ENCODE data around the gene TNNC2. TPM values are rescaled to one million over a fixed set of nuclear protein-coding genes. Genes with fewer than 3 reads are reported as not detected.

TNNC2 gene
- total and polyA plus RNA-seq, 9 of the 15 experiments (the other 6 are each of a cell fraction or from before 2014, with no cell fraction given), result not detected

DNA sequence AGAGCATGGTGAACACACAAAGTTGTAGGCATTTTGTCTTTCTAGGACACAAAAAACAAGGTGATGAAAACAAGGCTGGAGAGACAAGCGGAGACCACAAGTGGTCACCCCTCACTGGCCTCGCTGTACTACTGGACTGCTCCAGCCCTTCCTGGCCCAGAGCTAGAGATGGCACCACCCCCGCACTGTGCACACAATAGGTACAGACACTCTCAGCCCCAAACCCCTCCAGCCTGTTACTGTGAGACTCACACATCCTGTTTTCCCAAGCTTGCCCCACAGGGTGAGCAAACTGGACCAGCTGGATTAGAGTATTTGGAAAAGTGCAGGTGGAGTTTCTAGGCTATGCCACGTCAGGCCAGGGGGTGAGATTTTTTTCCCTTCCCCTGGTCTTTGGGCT, 45.5 kb upstream of the TNNC2 start:
- H2AFZ ChIP-seq (ENCODE audit: low read depth, low read length), result no peak overlapping the region
- H3K9me3 ChIP-seq (replicated peaks; ENCODE audit: control insufficient read depth, insufficient read depth, low read depth, low read length), result no peaks in the 10 kb centered on the region
- no peaks in the 10 kb centered on the region; the same call in 1 of the 3 replicates for H3K36me3 ChIP-seq (ENCODE audit: control insufficient read depth, insufficient read depth, low read length)
- FAIRE-seq (no peak), DNase-seq (ENCODE audit: extremely low read depth in 1 of 4, low spot score in 3 of 4) (no peak), ATAC-seq (no peak)
- intact Hi-C loops (cut with micrococcal nuclease) (no loop called here), in situ Hi-C loops (cut with MboI) (no loop called here)
- H4K20me1 ChIP-seq (replicated peaks; ENCODE audit: control insufficient read depth, insufficient read depth, low read length), result no peaks in the 10 kb centered on the region
- H3K27ac ChIP-seq (ENCODE audit: extremely low read depth, low read depth, low read length), result no peak overlapping the region
- BruUV-seq (replicated peaks), result no TSS peak
- H3K27me3 ChIP-seq (ENCODE audit: control insufficient read depth in 2 of 2, insufficient read depth in 2 of 2, low read length in 2 of 2), result no peaks in the 10 kb centered on the region
- no peak for TF ChIP-seq NUFIP1 (IDR thresholded peaks at IDR 0.05; ENCODE audit: partially characterized antibody)
- no peak for TF ChIP-seq GABPB2 (CRISPR knock-in tag; conservative IDR thresholded peaks at IDR 0.05)
- no peak for TF ChIP-seq IRF2 (CRISPR knock-in tag; IDR thresholded peaks at IDR 0.05)
- TF ChIP-seq PTTG1 (tag; IDR thresholded peaks at IDR 0.05; ENCODE audit: low read depth), result no peak
- TF ChIP-seq RNF2 (IDR thresholded peaks at IDR 0.05), result no peak
- TF ChIP-seq DNMT1 (IDR thresholded peaks at IDR 0.05), result no peak
- TF ChIP-seq ZNF253 (CRISPR knock-in tag; conservative IDR thresholded peaks at IDR 0.05), result no peak
- no peak for TF ChIP-seq NFIC (IDR thresholded peaks at IDR 0.05)
- no peak for TF ChIP-seq ATF2 (CRISPR knock-in tag; IDR thresholded peaks at IDR 0.05)
- TF ChIP-seq, protein P1, sequence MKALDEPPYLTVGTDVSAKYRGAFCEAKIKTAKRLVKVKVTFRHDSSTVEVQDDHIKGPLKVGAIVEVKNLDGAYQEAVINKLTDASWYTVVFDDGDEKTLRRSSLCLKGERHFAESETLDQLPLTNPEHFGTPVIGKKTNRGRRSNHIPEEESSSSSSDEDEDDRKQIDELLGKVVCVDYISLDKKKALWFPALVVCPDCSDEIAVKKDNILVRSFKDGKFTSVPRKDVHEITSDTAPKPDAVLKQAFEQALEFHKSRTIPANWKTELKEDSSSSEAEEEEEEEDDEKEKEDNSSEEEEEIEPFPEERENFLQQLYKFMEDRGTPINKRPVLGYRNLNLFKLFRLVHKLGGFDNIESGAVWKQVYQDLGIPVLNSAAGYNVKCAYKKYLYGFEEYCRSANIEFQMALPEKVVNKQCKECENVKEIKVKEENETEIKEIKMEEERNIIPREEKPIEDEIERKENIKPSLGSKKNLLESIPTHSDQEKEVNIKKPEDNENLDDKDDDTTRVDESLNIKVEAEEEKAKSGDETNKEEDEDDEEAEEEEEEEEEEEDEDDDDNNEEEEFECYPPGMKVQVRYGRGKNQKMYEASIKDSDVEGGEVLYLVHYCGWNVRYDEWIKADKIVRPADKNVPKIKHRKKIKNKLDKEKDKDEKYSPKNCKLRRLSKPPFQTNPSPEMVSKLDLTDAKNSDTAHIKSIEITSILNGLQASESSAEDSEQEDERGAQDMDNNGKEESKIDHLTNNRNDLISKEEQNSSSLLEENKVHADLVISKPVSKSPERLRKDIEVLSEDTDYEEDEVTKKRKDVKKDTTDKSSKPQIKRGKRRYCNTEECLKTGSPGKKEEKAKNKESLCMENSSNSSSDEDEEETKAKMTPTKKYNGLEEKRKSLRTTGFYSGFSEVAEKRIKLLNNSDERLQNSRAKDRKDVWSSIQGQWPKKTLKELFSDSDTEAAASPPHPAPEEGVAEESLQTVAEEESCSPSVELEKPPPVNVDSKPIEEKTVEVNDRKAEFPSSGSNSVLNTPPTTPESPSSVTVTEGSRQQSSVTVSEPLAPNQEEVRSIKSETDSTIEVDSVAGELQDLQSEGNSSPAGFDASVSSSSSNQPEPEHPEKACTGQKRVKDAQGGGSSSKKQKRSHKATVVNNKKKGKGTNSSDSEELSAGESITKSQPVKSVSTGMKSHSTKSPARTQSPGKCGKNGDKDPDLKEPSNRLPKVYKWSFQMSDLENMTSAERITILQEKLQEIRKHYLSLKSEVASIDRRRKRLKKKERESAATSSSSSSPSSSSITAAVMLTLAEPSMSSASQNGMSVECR (CRISPR knock-in tag; IDR thresholded peaks at IDR 0.05), result no peak
- no peak for TF ChIP-seq ADNP (tag; IDR thresholded peaks at IDR 0.05)
- TF ChIP-seq HDGF (IDR thresholded peaks at IDR 0.05), result no peak
- TF ChIP-seq ZNF316 (IDR thresholded peaks at IDR 0.05), result no peak
- no peak for TF ChIP-seq THAP12 (CRISPR knock-in tag; IDR thresholded peaks at IDR 0.05)
- no peak for TF ChIP-seq ARNT (IDR thresholded peaks at IDR 0.05)
- no peak overlapping the region for H3K9ac ChIP-seq (ENCODE audit: insufficient read depth in 1 of 2, low read depth in 2 of 2, low read length in 2 of 2)
- H3K9me1 ChIP-seq (ENCODE audit: control insufficient read depth, insufficient read depth, low read length), result no peaks in the 10 kb centered on the region
- H3K79me2 ChIP-seq (ENCODE audit: control insufficient read depth, insufficient read depth, low read length), result no peaks in the 10 kb centered on the region
- ChIA-PET POLR2A (interaction anchor here (1.0 to 1.3 kb wide), 2 partner anchors 9 to 16 kb away, joined by 4 to 6 read pairs; partner anchors contain the start of genes ACOT8, ZSWIM1 and ZSWIM3), CTCF (ENCODE audit: low intra/inter-chr PET ratio) (no interaction called here)
- peaks cover 10 to 11% of the 10 kb centered on the region in 2 experiments; a peak in 4 of 5 replicates for H3K4me1 ChIP-seq (replicated peaks in 1 of 2; ENCODE audit: control insufficient read depth in 2 of 2, insufficient read depth in 2 of 2, low read length in 2 of 2)
- H3K4me2 ChIP-seq (ENCODE audit: insufficient read depth, low read length), result no peak overlapping the region
- WGBS (ENCODE audit: insufficient coverage, low coverage, missing lambda C conversion rate), result 81% methylated on average over 4 of the region's 4 CpGs
- no peak overlapping the region for H3K4me3 ChIP-seq

All from K562 (cell line).